C1 segment of cervical spinal cord (tissue), 14 donors: ENCODE results near the gene SIL1.
"Not testable (repeated sequence)": the region's sequence is repeated elsewhere in the genome, so short reads cannot be mapped to it uniquely, and the experiment has no call there.

ENCODE experiments used
- DNase-seq, 14 donors: peaks; one replicate each; lab custom pipeline; 2025; lab: John Stamatoyannopoulos, UW

Gene SIL1

GRCh38 chr5:139076111-139076510, 122.1 kb downstream of the SIL1 start:
- no peak for DNase-seq

- DNase-seq: no peak
Observed at GRCh38 chr5:139075066-139076050, 122.8 kb downstream of the SIL1 start.

GRCh38 chr5:139073956-139074355, 124.2 kb downstream of the SIL1 start:
- not testable (repeated sequence) for DNase-seq

- no peak for DNase-seq
Observed at GRCh38 chr5:139068494-139069151, 129.5 kb downstream of the SIL1 start.

- no peak for DNase-seq
Observed at GRCh38 chr5:139068060-139068459, 130.1 kb downstream of the SIL1 start.

- no peak for DNase-seq
Observed at GRCh38 chr5:139065306-139065705, 132.9 kb downstream of the SIL1 start.

- no peak for DNase-seq
Observed at GRCh38 chr5:139064613-139065012, 133.6 kb downstream of the SIL1 start.

- no peak for DNase-seq
Observed at GRCh38 chr5:139063664-139064054, 134.5 kb downstream of the SIL1 start.

GRCh38 chr5:139062910-139063663, 135.1 kb downstream of the SIL1 start:
- no peak for DNase-seq

- no peak for DNase-seq
Observed at GRCh38 chr5:139061856-139062255, 136.3 kb downstream of the SIL1 start.

- peak in 1 of 14 donors; percentile 46 for DNase-seq
Observed at GRCh38 chr5:139061274-139061673, 136.9 kb downstream of the SIL1 start.

GRCh38 chr5:139058121-139058520, 140.0 kb downstream of the SIL1 start:
- no peak for DNase-seq

- DNase-seq: not testable (repeated sequence)
Observed at GRCh38 chr5:139057045-139057939, 140.9 kb downstream of the SIL1 start.

- no peak for DNase-seq
Observed at GRCh38 chr5:139052975-139053374, 145.2 kb downstream of the SIL1 start.

- no peak for DNase-seq
Observed at GRCh38 chr5:139051392-139051791, 146.8 kb downstream of the SIL1 start.

GRCh38 chr5:139050432-139050831, 147.7 kb downstream of the SIL1 start:
- DNase-seq: no peak

- DNase-seq: no peak
Observed at GRCh38 chr5:139049780-139050179, 148.4 kb downstream of the SIL1 start.

- no peak for DNase-seq
Observed at GRCh38 chr5:139046551-139046950, 151.6 kb downstream of the SIL1 start.

GRCh38 chr5:139043157-139043905, 154.8 kb downstream of the SIL1 start:
- DNase-seq: no peak

GRCh38 chr5:139040081-139040480, 158.1 kb downstream of the SIL1 start:
- DNase-seq: no peak
